Spleen (tissue), 11 donors: ENCODE measurements around the gene UGP2. TPM values are rescaled to one million over a fixed set of nuclear protein-coding genes. Genes with fewer than 3 reads are reported as not detected.
A peak's percentile ranks its signal among the peaks of the same experiment; 100 is the strongest.

Source experiments
- DNase-seq: peaks from one replicate; pipeline ENCODE4 v3.0.0-alpha.2; 2020
- H3K27ac ChIP-seq, 8 donors: fragments of 200-600 bp; sonication (generic) in 7 of 8; 1 replicate in 4 of 8; 2 replicates in 4 of 8; pipeline versions ENCODE4 v1.5.0 to v1.8.0; 2016 to 2021; ENCODE audit warnings: inconsistent platforms in 4 of 8, mild to moderate bottlenecking in 4 of 8, moderate library complexity in 1 of 8
- H3K27me3 ChIP-seq, 7 donors: fragments of 200-600 bp; sonication (generic) in 6 of 7; replicated peaks in 1 of 7; 1 replicate in 4 of 7; 2 replicates in 3 of 7; pipeline versions ENCODE4 v1.5.0 to v1.8.0; 2016 to 2021; ENCODE audit warnings: inconsistent platforms in 3 of 7, mild to moderate bottlenecking in 1 of 7
- H3K36me3 ChIP-seq, 6 donors: fragments of 200-600 bp; sonication (generic) in 5 of 6; 1 replicate in 4 of 6; 2 replicates in 2 of 6; pipeline versions ENCODE4 v1.5.0 to v1.8.0; 2016 to 2021; ENCODE audit warnings: inconsistent platforms in 2 of 6
- H3K4me1 ChIP-seq, 6 donors: fragments of 200-600 bp; sonication (generic) in 5 of 6; 1 replicate in 3 of 6; 2 replicates in 3 of 6; pipeline versions ENCODE4 v1.5.0 to v1.8.0; 2016 to 2021; ENCODE audit warnings: inconsistent platforms in 3 of 6
- H3K4me3 ChIP-seq, 8 donors: fragments of 200-600 bp; sonication (generic) in 7 of 8; 1 replicate in 4 of 8; 2 replicates in 4 of 8; pipeline versions ENCODE4 v1.5.0 to v1.8.0; 2016 to 2021; ENCODE audit warnings: inconsistent platforms in 4 of 8, mild to moderate bottlenecking in 4 of 8, moderate library complexity in 2 of 8
- H3K9me3 ChIP-seq, 8 donors: fragments of 200-600 bp; sonication (generic) in 7 of 8; 1 replicate in 4 of 8; 2 replicates in 4 of 8; pipeline versions ENCODE4 v1.5.0 to v1.8.0; 2016 to 2021; ENCODE audit warnings: inconsistent platforms in 4 of 8
- CTCF ChIP-seq, 11 experiments: fragments of 200-600 bp in 7 of 11; fragments of 450-650 bp in 4 of 11; sonication (generic) in 4 of 11; IDR thresholded peaks in 8 of 11; conservative IDR thresholded peaks in 3 of 11; 1 replicate in 7 of 11; 2 replicates in 4 of 11; pipeline versions ENCODE4 v1.4.0 to v1.8.0; 2016 to 2021; ENCODE audit warnings: antibody characterized with exemption in 11 of 11, inconsistent platforms in 4 of 11, mild to moderate bottlenecking in 1 of 11
- POLR2A ChIP-seq, 3 donors: fragments of 450-650 bp; IDR thresholded peaks; one replicate each; pipeline ENCODE4 v1.5.1; 2017; ENCODE audit warnings: antibody characterized with exemption in 3 of 3, mild to moderate bottlenecking in 1 of 3
- POLR2AphosphoS5 ChIP-seq, 3 donors: sonication (generic); formaldehyde crosslinking; IDR thresholded peaks; one replicate each; pipeline ENCODE4 v1.5.1; 2017; ENCODE audit warnings: antibody characterized with exemption in 3 of 3
- WGBS, 5 donors: extraction: QIAGEN DNeasy Blood & Tissue Kit in 3 of 5; methylation state at CpG; one replicate each; pipeline versions ENCODE4 v1.1.5 to v1.1.7; 2013 to 2018; 5-methylcytosine and 5-hydroxymethylcytosine counted together
- intact Hi-C: fragments of 100-400 bp; cut with DNase I; formaldehyde crosslinking; loops from one replicate; pipeline ENCODE4 v1.15.0; 2023; ENCODE audit warnings: low total_unique reads
- polyA plus RNA-seq, 3 donors: library from polyadenylated mRNA; stranded (reverse); fragments of 200-250 nt; gene quantifications; one replicate each; pipeline ENCODE4 v1.2.1, GENCODE V29; 2013
- total RNA-seq, 7 donors: library from RNA; depleted of rRNA in 3 of 7; stranded (reverse); fragments of >200 nt in 3 of 7; fragmentation: NEBNext Ultra II Directional in 4 of 7; extraction: Animal tissue kit (Norgen Biotek cat#: 25700) in 4 of 7; gene quantifications; one replicate each; pipeline versions ENCODE4 v1.1.0 to v1.2.1, GENCODE V29; 2016 to 2021
- donor health status: healthy with polysubstance abuse.
- donor health status: DM: no; HTN: no; CAD: no; lungs with moderate emphysema.
- donor health status: DM: no; HTN: no; CAD: no.
- donor health status: Bipolar disorder and iron deficiency.
- donor health status: healthy.
- donor health status: DM: no; HTN: no; CAD: no.
- donor health status: DM: yes; HTN: yes; CAD: no.

Gene UGP2
- total and polyA plus RNA-seq, 10 donors: 46.3 to 106 (median 76.1) TPM

- no peak for DNase-seq
- Histone ChIP-seq H3K4me3 (no peak overlapping the region), H3K27ac (no peak overlapping the region), H3K36me3 (peaks cover 0 to 82% (median 13%) of the 10 kb centered on the region in 6 donors), H3K9me3 (peaks cover 0 to 4% (median 0%) of the 10 kb centered on the region in 8 donors), H3K4me1 (peaks cover 0 to 28% (median 10%) of the 10 kb centered on the region in 6 donors), H3K27me3 (no peaks in the 10 kb centered on the region)
- TF ChIP-seq POLR2AphosphoS5 (IDR thresholded peaks at IDR 0.05): no peak
- TF ChIP-seq CTCF (IDR thresholded peaks at IDR 0.05 in 8 of 11, conservative IDR thresholded peaks at IDR 0.05 in 3 of 11): no peak
- TF ChIP-seq POLR2A (IDR thresholded peaks at IDR 0.05): no peak
- WGBS, 5 donors: 96 to 97% (median 97%) methylated on average over 4 of the region's 4 CpGs
- intact Hi-C loops: no loop called here
Measured at GRCh38 chr2:63870679-63871078, 29.0 kb downstream of the UGP2 start.

GRCh38 chr2:63871864-63872263 lies 30.2 kb downstream of the UGP2 start:
- H3K4me1 ChIP-seq: peaks cover 0 to 16% (median 4%) of the 10 kb centered on the region in 6 donors
- peaks cover 0 to 4% (median 0%) of the 10 kb centered on the region in 8 donors for H3K9me3 ChIP-seq
- H3K27me3 ChIP-seq: no peaks in the 10 kb centered on the region
- intact Hi-C loops: no loop called here
- H3K4me3 ChIP-seq: no peak overlapping the region
- TF ChIP-seq POLR2AphosphoS5 (IDR thresholded peaks at IDR 0.05) (no peak), POLR2A (IDR thresholded peaks at IDR 0.05) (no peak), CTCF (IDR thresholded peaks at IDR 0.05 in 8 of 11, conservative IDR thresholded peaks at IDR 0.05 in 3 of 11) (no peak)
- peaks cover 0 to 84% (median 13%) of the 10 kb centered on the region in 6 donors for H3K36me3 ChIP-seq
- H3K27ac ChIP-seq: no peak overlapping the region
- no peak for DNase-seq
- WGBS, 5 donors: 84 to 94% (median 88%) methylated on average over 4 of the region's 4 CpGs

GRCh38 chr2:63872571-63873328 lies 31.1 kb downstream of the UGP2 start:
- peaks cover 0 to 87% (median 13%) of the 10 kb centered on the region in 6 donors for H3K36me3 ChIP-seq
- no peak overlapping the region for H3K4me3 ChIP-seq
- peaks cover 0 to 14% (median 4%) of the 10 kb centered on the region in 6 donors for H3K4me1 ChIP-seq
- no peak for DNase-seq
- no peak for TF ChIP-seq CTCF (IDR thresholded peaks at IDR 0.05 in 8 of 11, conservative IDR thresholded peaks at IDR 0.05 in 3 of 11)
- no peak for TF ChIP-seq POLR2AphosphoS5 (IDR thresholded peaks at IDR 0.05)
- TF ChIP-seq POLR2A (IDR thresholded peaks at IDR 0.05): no peak
- H3K27me3 ChIP-seq: no peaks in the 10 kb centered on the region
- peaks cover 0 to 4% (median 0%) of the 10 kb centered on the region in 8 donors for H3K9me3 ChIP-seq
- H3K27ac ChIP-seq: peak overlapping the region in 1 of 8 donors; percentile 16
- intact Hi-C loops: no loop called here
- 62 to 72% (median 69%) methylated on average over 6 of the region's 6 CpGs for WGBS, 5 donors
